Measurements from ENCODE around the gene WDR45B. TPM values are rescaled to one million over a fixed set of nuclear protein-coding genes. Genes with fewer than 3 reads are reported as not detected.
A peak's percentile ranks its signal among the peaks of the same experiment; 100 is the strongest.

Gene WDR45B
- total RNA-seq, result 34.3 TPM
- long read RNA-seq, transcript WDR45B-201 (10 exons, 2,587 nt), result major isoform, 27 of 36 reads
- long read RNA-seq, partial matches to known transcripts, result 1 of 36 reads
- long read RNA-seq, other reads (novel, unspliced or antisense), result 6 of 36 reads

- intact Hi-C loops (cut with DNase I), result no loop called here
- ATAC-seq (ENCODE audit: poor library complexity) (peak; percentile 98), DNase-seq (peak; percentile 98)
Observed at GRCh38 chr17:82648165-82648668, at the start of gene WDR45B. Gene WDR45B, minus strand, starts transcription at chr17:82648444. Its CDS starts 104 bp downstream, at chr17:82648340.

- ATAC-seq (ENCODE audit: poor library complexity), result no peak
- intact Hi-C loops (cut with DNase I), result loop anchor here (5.0 kb wide), 1 partner anchor 45 kb away; no protein-coding TSS in a partner anchor
- peak; percentile 40 for DNase-seq
Observed at GRCh38 chr17:82697808-82698064, 49.5 kb upstream of the WDR45B start.

DNA sequence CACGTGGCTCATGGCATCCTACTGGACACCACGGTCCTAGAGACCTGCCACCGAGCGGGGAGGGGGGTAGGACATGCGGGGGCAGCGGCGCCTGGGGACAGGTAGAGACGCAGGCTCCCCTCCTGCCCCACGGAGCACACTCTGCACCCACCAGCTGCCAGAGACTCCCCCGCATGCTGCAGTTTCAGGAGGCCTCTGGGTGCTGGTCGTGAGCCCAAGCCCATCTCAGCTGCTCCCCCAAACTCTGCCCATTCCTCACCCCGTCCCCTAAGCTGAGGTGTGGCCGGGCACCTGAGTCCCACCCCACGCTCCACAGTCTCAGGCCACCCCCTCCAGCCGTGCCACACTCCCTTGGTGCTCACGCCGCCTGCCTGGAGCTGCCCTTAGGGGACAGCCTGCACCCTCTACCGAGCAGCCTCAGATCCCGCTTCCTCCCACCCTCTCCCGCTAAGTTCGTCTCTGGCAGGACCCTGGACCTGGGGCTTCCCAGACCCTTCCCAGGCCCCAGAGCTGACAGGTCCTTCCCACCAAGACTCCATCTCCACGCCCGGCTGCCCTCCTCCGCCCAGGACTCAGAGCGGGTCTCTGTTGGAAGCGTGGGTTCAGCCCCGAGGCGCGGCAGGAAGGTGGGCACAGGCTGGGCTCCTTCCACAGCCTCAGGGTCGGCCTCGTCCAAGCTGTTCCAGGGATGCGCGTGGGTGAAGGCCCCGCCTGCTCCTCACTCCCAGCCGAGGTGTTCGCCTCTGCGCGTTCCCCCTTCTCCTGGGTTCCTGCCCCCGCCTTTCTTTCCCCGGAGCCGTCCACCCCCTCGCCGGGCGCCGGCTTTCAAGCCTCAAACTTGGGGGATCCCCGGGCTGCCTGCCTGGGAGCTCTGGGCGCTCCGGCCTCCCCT, 48.9 kb upstream of the WDR45B start:
- DNase-seq (peak; percentile 36), ATAC-seq (ENCODE audit: poor library complexity) (no peak)
- intact Hi-C loops (cut with DNase I), result loop anchor here (5.0 kb wide), 1 partner anchor 45 kb away; no protein-coding TSS in a partner anchor

GRCh38 chr17:82696259-82696658, 48.0 kb upstream of the WDR45B start:
- DNase-seq, result no peak
- intact Hi-C loops (cut with DNase I), result loop anchor here (5.0 kb wide), 1 partner anchor 44 kb away; no protein-coding TSS in a partner anchor
- no peak for ATAC-seq (ENCODE audit: poor library complexity)

DNA sequence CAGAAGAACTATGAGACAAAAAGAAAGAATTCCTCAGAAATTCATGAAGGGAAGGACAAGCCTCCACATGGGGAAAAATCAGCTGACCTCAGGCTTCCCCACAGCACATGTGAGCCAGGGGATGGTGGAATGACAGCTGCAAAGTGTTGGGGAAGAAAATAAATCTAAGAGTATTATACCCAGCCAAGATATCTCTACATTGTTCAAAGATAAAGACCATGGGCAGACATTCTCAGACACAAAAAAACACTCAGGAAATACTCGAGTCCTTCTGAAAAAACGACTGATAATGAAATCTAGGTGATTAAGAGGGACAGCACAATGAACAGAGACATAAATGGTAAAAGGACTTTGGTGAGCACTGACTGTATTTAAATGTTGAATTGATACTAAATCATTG, 46.4 kb upstream of the WDR45B start:
- ATAC-seq (ENCODE audit: poor library complexity) (no peak), DNase-seq (no peak)
- intact Hi-C loops (cut with DNase I), result loop anchor here (5.0 kb wide), 1 partner anchor 42 kb away; no protein-coding TSS in a partner anchor

DNA sequence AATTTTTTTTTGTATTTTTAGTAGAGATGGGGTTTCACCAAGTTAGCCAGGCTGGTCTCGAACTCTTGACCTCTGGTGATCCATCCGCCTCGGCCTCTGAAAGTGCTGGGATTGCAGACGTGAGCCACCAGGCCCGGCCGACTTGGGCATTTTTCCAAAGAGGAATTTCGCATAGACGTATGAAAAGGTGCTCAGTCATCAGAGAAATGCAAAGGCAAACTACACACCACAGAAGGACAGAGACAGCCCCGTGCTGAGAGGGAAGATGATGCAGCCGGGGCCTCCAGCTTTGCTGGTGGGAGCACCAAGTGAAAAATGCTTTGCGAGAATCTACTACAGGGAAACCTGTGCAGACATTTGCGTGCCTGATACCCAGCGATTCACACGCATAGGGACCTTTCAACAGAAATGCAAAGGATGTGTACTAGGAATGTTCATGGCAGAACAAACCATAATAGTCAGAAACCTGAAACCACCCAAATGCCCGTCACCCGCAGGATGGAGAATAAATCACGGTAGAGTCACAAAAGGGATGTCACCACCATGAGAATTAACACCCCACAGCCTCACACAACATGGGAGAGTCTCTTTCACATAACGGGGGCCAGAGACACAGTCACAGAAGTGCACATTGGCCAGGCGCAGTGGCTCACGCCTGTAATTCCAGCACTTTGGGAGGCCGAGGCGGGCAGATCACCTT, 45.1 kb upstream of the WDR45B start:
- ATAC-seq (ENCODE audit: poor library complexity) (no peak), DNase-seq (no peak)
- intact Hi-C loops (cut with DNase I), result no loop called here

- DNase-seq, result no peak
Observed at GRCh38 chr17:82692268-82692667, 44.0 kb upstream of the WDR45B start.

GRCh38 chr17:82691714-82692113, 43.5 kb upstream of the WDR45B start:
- ATAC-seq (ENCODE audit: poor library complexity) (no peak), DNase-seq (no peak)
- intact Hi-C loops (cut with DNase I), result no loop called here

More at GRCh38 chr17:82692268-82692667, 44.0 kb upstream of the WDR45B start:
- no peak for ATAC-seq (ENCODE audit: poor library complexity)
- intact Hi-C loops (cut with DNase I), result no loop called here

DNA sequence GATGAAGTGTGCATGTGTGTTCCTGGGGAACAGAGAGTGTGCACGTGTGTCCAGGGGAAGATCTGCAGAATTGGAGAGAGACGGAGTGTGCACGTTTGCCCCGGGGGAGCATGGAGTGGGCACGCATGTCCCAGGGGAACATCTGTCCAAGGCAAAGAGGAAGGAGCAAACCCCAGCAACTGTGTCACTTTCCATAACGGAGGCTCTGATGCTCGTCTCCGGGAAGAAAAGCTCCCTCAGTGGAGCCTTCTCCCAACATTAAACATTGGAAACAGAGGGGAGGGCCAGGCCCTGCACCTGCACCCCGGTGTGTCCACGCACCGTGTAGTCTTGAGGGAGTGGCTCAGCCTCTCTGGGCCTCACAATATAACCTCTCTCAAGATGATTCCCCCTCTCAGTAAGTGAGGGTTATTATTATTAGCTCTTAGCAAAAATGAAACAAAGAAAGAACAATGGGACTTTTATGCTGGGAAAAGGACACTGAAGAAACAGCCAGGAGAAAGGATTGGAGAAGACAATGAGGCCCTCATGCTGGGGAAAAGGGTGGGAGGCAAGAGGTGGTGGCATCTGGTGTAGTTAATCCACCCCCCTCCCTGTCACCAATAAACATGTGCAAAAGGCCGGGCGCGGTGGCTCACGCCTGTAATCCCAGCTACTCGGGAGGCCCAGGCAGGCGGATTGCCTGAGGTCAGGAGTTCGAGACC, 42.7 kb upstream of the WDR45B start:
- ATAC-seq (ENCODE audit: poor library complexity), result no peak

DNA sequence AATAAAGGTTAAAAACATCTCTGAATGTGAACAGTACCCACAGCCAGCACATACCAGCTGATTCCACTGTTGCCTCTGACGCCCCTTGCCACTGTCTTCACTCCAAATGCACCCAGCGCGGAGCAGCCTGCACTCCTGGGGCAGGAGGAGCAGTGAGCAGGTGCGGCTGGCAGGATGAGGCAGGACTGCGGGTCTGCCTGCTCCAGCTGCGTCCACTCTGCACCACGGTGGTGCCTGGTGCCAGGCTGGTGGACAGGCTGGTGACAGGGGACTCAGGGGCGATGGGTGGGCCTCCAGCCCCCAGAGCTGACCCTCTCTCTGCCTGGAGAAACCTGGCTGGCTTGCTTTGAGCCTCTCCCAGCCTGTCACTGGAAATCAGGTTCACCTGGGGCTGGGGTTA, 40.8 kb upstream of the WDR45B start:
- ATAC-seq (ENCODE audit: poor library complexity) (no peak), DNase-seq (no peak)
- intact Hi-C loops (cut with DNase I), result no loop called here

More for the DNA sequence above, 42.7 kb upstream of the WDR45B start:
- intact Hi-C loops (cut with DNase I), result no loop called here
- no peak for DNase-seq

DNA sequence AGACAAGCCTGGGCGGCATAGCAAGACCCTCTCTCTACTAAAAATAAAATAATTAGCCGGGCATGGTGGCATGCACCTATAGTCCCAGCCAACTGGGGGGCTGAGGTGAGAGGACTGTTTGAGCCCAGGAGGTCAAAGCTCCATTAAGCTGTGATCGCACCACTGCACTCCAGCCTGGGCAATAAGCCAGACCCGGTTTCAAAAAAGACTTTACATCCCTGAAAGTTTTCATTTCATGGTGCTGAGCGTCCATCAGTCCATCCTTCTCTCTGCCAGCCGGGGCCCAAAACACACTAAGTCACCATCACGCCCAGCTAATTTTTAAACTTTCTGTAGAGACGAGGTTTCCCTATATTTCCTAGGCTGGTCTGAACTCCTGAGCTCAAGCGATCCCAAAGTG, 39.6 kb upstream of the WDR45B start:
- no peak for ATAC-seq (ENCODE audit: poor library complexity)
- no peak for DNase-seq
- intact Hi-C loops (cut with DNase I), result loop anchor here (2.0 kb wide), 1 partner anchor 53 kb away; no protein-coding TSS in a partner anchor

- DNase-seq (no peak), ATAC-seq (ENCODE audit: poor library complexity) (peak; percentile 25)
- intact Hi-C loops (cut with DNase I), result loop anchor here (2.0 kb wide), 1 partner anchor 53 kb away; no protein-coding TSS in a partner anchor
Observed at GRCh38 chr17:82687375-82687861, 39.2 kb upstream of the WDR45B start.

GRCh38 chr17:82686366-82687324, 38.4 kb upstream of the WDR45B start:
- ATAC-seq (ENCODE audit: poor library complexity), result no peak
- peak; percentile 35 for DNase-seq
- intact Hi-C loops (cut with DNase I), result loop anchor here (2.0 kb wide), 1 partner anchor 54 kb away; no protein-coding TSS in a partner anchor

DNA sequence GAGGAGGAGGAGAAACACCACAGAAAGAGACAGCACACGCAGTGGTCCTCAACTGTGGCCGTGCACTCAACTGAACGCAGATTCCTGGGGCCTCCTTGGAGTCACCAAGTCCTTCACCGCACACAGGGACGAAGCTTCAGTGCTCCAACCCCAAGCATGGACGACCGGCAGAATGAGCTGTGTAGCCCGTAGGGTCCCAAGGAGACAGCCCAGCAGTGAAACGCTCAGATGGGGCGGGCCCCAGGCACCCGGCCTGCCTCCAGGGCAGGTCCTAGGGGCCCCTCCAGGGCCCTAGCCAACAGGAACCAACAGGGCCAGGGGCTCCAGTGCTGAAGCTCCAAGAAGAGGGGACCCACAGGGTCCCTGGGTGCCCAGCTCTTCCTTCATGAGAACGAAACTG, 37.0 kb upstream of the WDR45B start:
- ATAC-seq (ENCODE audit: poor library complexity) (no peak), DNase-seq (no peak)
- intact Hi-C loops (cut with DNase I), result no loop called here

DNA sequence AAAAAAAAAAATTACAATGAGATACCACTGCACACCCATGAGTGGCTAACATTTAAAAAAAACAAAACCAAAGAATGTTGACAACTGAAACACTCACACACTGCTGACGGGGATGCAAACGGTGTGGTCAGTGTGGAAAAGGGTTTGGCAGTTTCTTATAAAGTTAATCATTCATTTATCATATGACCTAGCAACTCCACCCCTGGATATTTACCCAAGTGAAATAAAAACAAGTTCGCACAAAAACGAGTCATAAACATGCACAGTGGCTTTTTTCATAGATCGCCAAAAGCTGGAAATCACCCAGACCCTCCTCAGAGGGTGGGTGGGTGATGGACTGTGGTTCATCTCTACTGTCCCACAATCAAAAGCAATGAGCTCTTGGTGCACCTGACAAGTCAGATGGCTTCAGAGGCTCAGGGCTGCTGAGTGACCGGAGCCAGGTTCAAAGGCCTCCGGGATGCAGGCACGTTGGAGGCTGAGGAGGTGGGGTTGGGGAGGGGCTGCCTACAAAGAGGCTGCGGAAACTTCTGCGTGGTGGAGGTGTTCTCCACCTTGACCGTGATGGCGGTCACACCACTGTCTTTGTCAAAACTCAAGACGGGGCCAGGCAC, 36.1 kb upstream of the WDR45B start:
- ATAC-seq (ENCODE audit: poor library complexity) (no peak), DNase-seq (no peak)
- intact Hi-C loops (cut with DNase I), result no loop called here

DNA sequence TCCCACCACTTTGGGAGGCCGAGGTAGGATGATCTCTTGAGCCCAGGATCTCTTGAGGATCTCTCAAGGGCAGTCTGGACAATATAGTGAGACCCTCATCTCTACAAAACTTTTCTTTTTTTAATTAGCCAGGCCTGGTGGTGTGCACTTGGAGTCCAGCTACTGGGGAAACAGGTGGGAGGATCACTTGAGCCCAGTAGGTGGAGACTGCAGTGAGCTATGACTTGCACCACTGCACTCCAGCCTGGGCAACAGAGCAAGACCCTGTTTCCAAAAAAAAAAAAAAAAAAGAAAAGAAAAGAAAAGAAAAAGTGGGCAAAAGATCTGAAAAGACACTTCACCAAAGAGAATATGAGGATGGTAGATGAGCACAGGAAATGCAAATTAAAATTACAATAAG, 35.3 kb upstream of the WDR45B start:
- intact Hi-C loops (cut with DNase I), result no loop called here
- DNase-seq (no peak), ATAC-seq (ENCODE audit: poor library complexity) (no peak)

- intact Hi-C loops (cut with DNase I), result no loop called here
- DNase-seq, result no peak
Observed at GRCh38 chr17:82681547-82681946, 33.3 kb upstream of the WDR45B start.

More at GRCh38 chr17:82681547-82681946, 33.3 kb upstream of the WDR45B start:
- ATAC-seq (ENCODE audit: poor library complexity), result no peak
